MV-4-11 (cell line): ENCODE data around the gene TMEM238L.

ENCODE experiments used
- DNase-seq: peaks from one replicate; lab custom pipeline; 2025; lab: John Stamatoyannopoulos, UW

TMEM238L gene

GRCh38 chr17:10773391-10773790 is 30.5 kb downstream of the TMEM238L start:
- DNase-seq, result no peak

GRCh38 chr17:10772425-10773380 is 31.2 kb downstream of the TMEM238L start:
- peak; percentile 68 for DNase-seq

- DNase-seq, result no peak
These were observed 32.8 kb downstream of the TMEM238L start for GRCh38 chr17:10771148-10771547.

- DNase-seq, result no peak
These were observed 34.1 kb downstream of the TMEM238L start for GRCh38 chr17:10769840-10770239.

GRCh38 chr17:10768750-10769251 is 35.1 kb downstream of the TMEM238L start:
- DNase-seq, result no peak

- DNase-seq, result no peak
These were observed 36.7 kb downstream of the TMEM238L start for GRCh38 chr17:10767232-10767631.

GRCh38 chr17:10762037-10762436 is 41.9 kb downstream of the TMEM238L start:
- no peak for DNase-seq

- no peak for DNase-seq
These were observed 42.6 kb downstream of the TMEM238L start for GRCh38 chr17:10761281-10761680.

GRCh38 chr17:10758062-10758461 is 45.8 kb downstream of the TMEM238L start:
- no peak for DNase-seq

- no peak for DNase-seq
These were observed 46.3 kb downstream of the TMEM238L start for GRCh38 chr17:10757647-10758046.

GRCh38 chr17:10757067-10757466 is 46.8 kb downstream of the TMEM238L start:
- no peak for DNase-seq

- DNase-seq, result peak; percentile 9
These were observed 47.3 kb downstream of the TMEM238L start for GRCh38 chr17:10756619-10757018.

GRCh38 chr17:10756185-10756584 is 47.7 kb downstream of the TMEM238L start:
- DNase-seq, result no peak

- no peak for DNase-seq
These were observed 48.2 kb downstream of the TMEM238L start for GRCh38 chr17:10755592-10756127.

GRCh38 chr17:10754861-10755591 is 48.9 kb downstream of the TMEM238L start:
- no peak for DNase-seq

- peak; percentile 9 for DNase-seq
These were observed 49.8 kb downstream of the TMEM238L start for GRCh38 chr17:10754109-10754508.

- DNase-seq, result no peak
These were observed 51.2 kb downstream of the TMEM238L start for GRCh38 chr17:10752696-10753095.

- DNase-seq, result no peak
These were observed 52.3 kb downstream of the TMEM238L start for GRCh38 chr17:10751563-10751962.

- DNase-seq, result no peak
These were observed 53.7 kb downstream of the TMEM238L start for GRCh38 chr17:10750210-10750609.

GRCh38 chr17:10748531-10749181 is 55.2 kb downstream of the TMEM238L start:
- DNase-seq, result no peak

GRCh38 chr17:10745231-10745630 is 58.7 kb downstream of the TMEM238L start:
- DNase-seq, result no peak
